A549 (cell line): ENCODE measurements around the gene SPATA9. TPM values are rescaled to one million over a fixed set of nuclear protein-coding genes. Genes with fewer than 3 reads are reported as not detected.

Source experiments
- ATAC-seq, 2 experiments: fragments of 200-7000 bp in 1 of 2; fragments of >200 bp in 1 of 2; cut with Nextera tagmentation in 1 of 2; cut with Tn5 transposase in 1 of 2; 3 replicates each; pipeline versions ENCODE4 v1.8.0 to v1.9.1; 2018 to 2020; ENCODE audit warnings: mild to moderate bottlenecking in 1 of 2, moderate library complexity in 1 of 2
- CTCF ChIA-PET: fragments of 300-600 bp; sonication (Branson Sonifier 250); formaldehyde crosslinking; extraction: SDS; loops from one replicate; lab custom pipeline; 2021; ENCODE audit warnings: antibody characterized with exemption, inconsistent platforms; lab: Yijun Ruan, JAX
- POLR2A ChIA-PET: fragments of 350-600 bp; formaldehyde crosslinking; extraction: SDS; loops from one replicate; lab custom pipeline; 2021; ENCODE audit warnings: antibody characterized with exemption, inconsistent platforms; lab: Yijun Ruan, JAX
- DNase-seq, 2 experiments: peaks; one replicate each; pipeline versions ENCODE4 v3.0.0 to v3.0.0-alpha.2; 2011 to 2016; ENCODE audit warnings: low read depth in 1 of 2, low spot score in 1 of 2
- FAIRE-seq: peaks from 2 replicates; lab custom pipeline; 2011; peaks lifted over from hg19 to GRCh38; lab: Jason Lieb, UNC
- H3K27ac ChIP-seq, 2 experiments: fragments of >200 bp; sonication (Bioruptor Twin); formaldehyde crosslinking; 3 replicates each; pipeline ENCODE4 v1.5.1; 2016 to 2017
- H3K4me1 ChIP-seq: fragments of >200 bp; sonication (Bioruptor Twin); formaldehyde crosslinking; 3 replicates; pipeline ENCODE4 v1.6.1; 2016
- H3K4me2 ChIP-seq: fragments of >200 bp; sonication (Bioruptor Twin); formaldehyde crosslinking; 3 replicates; pipeline ENCODE4 v1.6.1; 2016
- H3K4me3 ChIP-seq: fragments of >200 bp; sonication (Bioruptor Twin); formaldehyde crosslinking; 3 replicates; pipeline ENCODE4 v1.5.1; 2016
- H3K9me3 ChIP-seq: fragments of >200 bp; sonication (Bioruptor Twin); formaldehyde crosslinking; 3 replicates; pipeline ENCODE4 v1.6.1; 2016
- CBX2 ChIP-seq: fragments of 200-600 bp; sonication (generic); IDR thresholded peaks from 2 replicates; pipeline ENCODE4 v1.6.1; 2016; ENCODE audit warnings: low read depth, mild to moderate bottlenecking, borderline replicate concordance
- EHMT2 ChIP-seq: fragments of 200-600 bp; sonication (generic); IDR thresholded peaks from 2 replicates; pipeline ENCODE4 v1.6.1; 2016; ENCODE audit warnings: antibody characterized with exemption, low read depth, mild to moderate bottlenecking, moderate library complexity
- FOXS1 ChIP-seq: fragments of 250-450 bp; sonication (Bioruptor Pico); IDR thresholded peaks from 2 replicates; pipeline ENCODE4 v1.5.0; 2020; ENCODE audit warnings: mild to moderate bottlenecking, moderate library complexity
- GATA3 ChIP-seq: IDR thresholded peaks from 2 replicates; pipeline ENCODE4 v1.6.1; 2012; ENCODE audit warnings: borderline replicate concordance
- HOXA7 ChIP-seq: fragments of 250-450 bp; sonication (Bioruptor Pico); IDR thresholded peaks from 2 replicates; pipeline ENCODE4 v1.5.0; 2020; ENCODE audit warnings: mild to moderate bottlenecking, moderate library complexity
- HOXB5 ChIP-seq: fragments of 250-450 bp; sonication (Bioruptor Pico); IDR thresholded peaks from 2 replicates; pipeline ENCODE4 v1.5.0; 2020; ENCODE audit warnings: mild to moderate bottlenecking, moderate library complexity
- KDM5A ChIP-seq: fragments of 200-600 bp; sonication (generic); IDR thresholded peaks from 2 replicates; pipeline ENCODE4 v1.6.1; 2016; ENCODE audit warnings: antibody characterized with exemption, mild to moderate bottlenecking
- MAFK ChIP-seq: fragments of 450-650 bp; IDR thresholded peaks from 2 replicates; pipeline ENCODE4 v1.6.1; 2014; ENCODE audit not compliant: partially characterized antibody
- NPAS2 ChIP-seq: fragments of 250-450 bp; sonication (Bioruptor Pico); IDR thresholded peaks from 2 replicates; pipeline ENCODE4 v1.8.0; 2022; ENCODE audit warnings: mild to moderate bottlenecking, moderate library complexity, borderline replicate concordance
- PHF8 ChIP-seq: fragments of 200-600 bp; sonication (generic); IDR thresholded peaks from 2 replicates; pipeline ENCODE4 v1.6.1; 2016; ENCODE audit warnings: low read depth, mild to moderate bottlenecking, antibody characterized with exemption, moderate library complexity, borderline replicate concordance
- RAD21 ChIP-seq, 2 experiments: fragments of >200 bp in 1 of 2; sonication (Bioruptor Twin) in 1 of 2; formaldehyde crosslinking in 1 of 2; IDR thresholded peaks in 1 of 2; conservative IDR thresholded peaks in 1 of 2; 2 replicates in 1 of 2; 3 replicates in 1 of 2; pipeline ENCODE4 v1.6.1; 2012 to 2018; ENCODE audit warnings: inconsistent platforms in 1 of 2
- RARB ChIP-seq: fragments of 250-450 bp; sonication (Bioruptor Pico); IDR thresholded peaks from 2 replicates; pipeline ENCODE4 v1.8.0; 2021; ENCODE audit warnings: mild to moderate bottlenecking, moderate library complexity
- REST ChIP-seq: fragments of 200-600 bp; sonication (generic); IDR thresholded peaks from 2 replicates; pipeline ENCODE4 v1.6.1; 2016; ENCODE audit warnings: antibody characterized with exemption, mild to moderate bottlenecking, moderate library complexity
- SMC3 ChIP-seq: fragments of >200 bp; sonication (Bioruptor Twin); formaldehyde crosslinking; IDR thresholded peaks from 3 replicates; pipeline ENCODE4 v1.6.1; 2018; ENCODE audit warnings: inconsistent platforms
- ZFP36 ChIP-seq: fragments of 450-650 bp; IDR thresholded peaks from 2 replicates; pipeline ENCODE4 v1.6.1; 2014; ENCODE audit warnings: borderline replicate concordance; ENCODE audit not compliant: partially characterized antibody
- ZSCAN20 ChIP-seq: fragments of 250-450 bp; sonication (Bioruptor Pico); IDR thresholded peaks from 2 replicates; pipeline ENCODE4 v1.8.0; 2022; ENCODE audit warnings: mild to moderate bottlenecking, moderate library complexity
- WGBS: methylation state at CpG from one replicate; pipeline ENCODE4 v1.1.6; 2017; ENCODE audit errors: missing lambda C conversion rate; 5-methylcytosine and 5-hydroxymethylcytosine counted together
- polyA plus RNA-seq, 4 experiments: library from polyadenylated mRNA; depleted of rRNA in 3 of 4; stranded (reverse); fragments of >200 nt; fragmentation: RNase III in 1 of 4; extraction: RNeasy Plus Mini Kit Qiagen cat#74134 plus additional on column Dnase treatment in 1 of 4; gene quantifications; 2 replicates in 3 of 4; 3 replicates in 1 of 4; pipeline ENCODE4 v1.2.3, GENCODE V29; 2011 to 2017
- TF ChIP-seq, protein P1 (sequence below): fragments of >200 bp; sonication (Bioruptor Twin); formaldehyde crosslinking; IDR thresholded peaks from 2 replicates; pipeline ENCODE4 v1.6.1; 2016
- TF ChIP-seq, protein P2 (sequence below): fragments of >200 bp; sonication (Bioruptor Twin); formaldehyde crosslinking; IDR thresholded peaks from 3 replicates; pipeline ENCODE4 v1.5.1; 2016

Gene SPATA9
- polyA plus RNA-seq, 2 of the 4 experiments (the other 2 are of a cell fraction): 0.16 TPM; not detected in 1

GRCh38 chr5:95627971-95628810 is 54.6 kb downstream of the SPATA9 start (continued):
- TF ChIP-seq GATA3 (no peak), RAD21 (conservative IDR thresholded peaks at IDR 0.05 in 1 of 2, IDR thresholded peaks at IDR 0.05 in 1 of 2) (no peak), RARB (CRISPR knock-in tag) (no peak), PHF8 (no peak), ZSCAN20 (CRISPR knock-in tag) (no peak)
- TF ChIP-seq, protein P1, sequence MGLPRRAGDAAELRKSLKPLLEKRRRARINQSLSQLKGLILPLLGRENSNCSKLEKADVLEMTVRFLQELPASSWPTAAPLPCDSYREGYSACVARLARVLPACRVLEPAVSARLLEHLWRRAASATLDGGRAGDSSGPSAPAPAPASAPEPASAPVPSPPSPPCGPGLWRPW: no peak
- TF ChIP-seq, all 56 proteins: peak for 0

- H3K27ac ChIP-seq: no peak overlapping the region
- TF ChIP-seq, protein P2, sequence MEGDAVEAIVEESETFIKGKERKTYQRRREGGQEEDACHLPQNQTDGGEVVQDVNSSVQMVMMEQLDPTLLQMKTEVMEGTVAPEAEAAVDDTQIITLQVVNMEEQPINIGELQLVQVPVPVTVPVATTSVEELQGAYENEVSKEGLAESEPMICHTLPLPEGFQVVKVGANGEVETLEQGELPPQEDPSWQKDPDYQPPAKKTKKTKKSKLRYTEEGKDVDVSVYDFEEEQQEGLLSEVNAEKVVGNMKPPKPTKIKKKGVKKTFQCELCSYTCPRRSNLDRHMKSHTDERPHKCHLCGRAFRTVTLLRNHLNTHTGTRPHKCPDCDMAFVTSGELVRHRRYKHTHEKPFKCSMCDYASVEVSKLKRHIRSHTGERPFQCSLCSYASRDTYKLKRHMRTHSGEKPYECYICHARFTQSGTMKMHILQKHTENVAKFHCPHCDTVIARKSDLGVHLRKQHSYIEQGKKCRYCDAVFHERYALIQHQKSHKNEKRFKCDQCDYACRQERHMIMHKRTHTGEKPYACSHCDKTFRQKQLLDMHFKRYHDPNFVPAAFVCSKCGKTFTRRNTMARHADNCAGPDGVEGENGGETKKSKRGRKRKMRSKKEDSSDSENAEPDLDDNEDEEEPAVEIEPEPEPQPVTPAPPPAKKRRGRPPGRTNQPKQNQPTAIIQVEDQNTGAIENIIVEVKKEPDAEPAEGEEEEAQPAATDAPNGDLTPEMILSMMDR: no peak
- TF ChIP-seq, protein P1: no peak
- TF ChIP-seq RARB (CRISPR knock-in tag) (no peak), ZSCAN20 (CRISPR knock-in tag) (no peak), KDM5A (no peak), SMC3 (no peak), ZFP36 (no peak), EHMT2 (no peak), HOXA7 (CRISPR knock-in tag) (no peak)
- TF ChIP-seq, all 56 proteins: peak for 0
- ATAC-seq: no peak
- Histone ChIP-seq H3K4me2 (no peak overlapping the region), H3K9me3 (no peaks in the 10 kb centered on the region), H3K4me1 (peaks cover 9% of the 10 kb centered on the region; the same call in 2 of the 3 replicates), H3K4me3 (no peak overlapping the region)
- POLR2A ChIA-PET: no interaction called here
- FAIRE-seq: no peak
- no peak for DNase-seq
- CTCF ChIA-PET: no interaction called here
- WGBS: 85% methylated on average over 1 of the region's 1 CpG
Measured at GRCh38 chr5:95626701-95627100, 56.1 kb downstream of the SPATA9 start.

DNA sequence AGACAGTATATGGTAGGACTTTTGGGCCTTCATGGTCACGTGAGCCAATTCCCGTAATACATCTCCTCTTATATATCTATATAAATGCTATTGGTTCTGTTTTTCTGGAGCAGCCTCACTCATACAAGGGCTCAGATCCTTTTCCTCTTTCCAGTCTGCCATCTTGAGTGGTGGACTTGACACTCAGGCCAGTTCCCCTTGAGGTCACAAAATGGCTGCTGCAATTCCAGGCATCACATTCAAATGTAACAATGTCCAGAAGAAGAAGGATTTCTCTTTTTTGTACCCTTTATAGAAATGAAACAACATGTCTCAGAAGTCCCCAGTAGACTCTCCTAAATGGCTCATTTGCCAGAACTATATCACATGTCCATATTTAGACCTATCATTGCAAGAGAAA is 58.4 kb downstream of the SPATA9 start:
- TF ChIP-seq MAFK: no peak
- TF ChIP-seq NPAS2 (CRISPR knock-in tag): no peak
- TF ChIP-seq REST: no peak
- TF ChIP-seq HOXB5 (CRISPR knock-in tag): no peak
- TF ChIP-seq SMC3: no peak
- TF ChIP-seq FOXS1 (CRISPR knock-in tag): no peak
- no peak for TF ChIP-seq CBX2
- no peaks in the 10 kb centered on the region for H3K9me3 ChIP-seq
- 0 out of 3 replicates have a peak, but pooled peaks cover 4% of the 10 kb centered on the region for H3K4me1 ChIP-seq
- no peak for ATAC-seq
- H3K4me2 ChIP-seq: no peak overlapping the region
- DNase-seq: no peak
- no peak overlapping the region for H3K4me3 ChIP-seq
- ChIA-PET POLR2A (no interaction called here), CTCF (interaction anchor here (1.2 kb wide), 1 partner anchor 20 kb away, joined by 3 read pairs; no protein-coding TSS in a partner anchor)
- WGBS: 84% methylated on average over 2 of the region's 2 CpGs
- FAIRE-seq: no peak
- no peak overlapping the region for H3K27ac ChIP-seq
